ENCODE measurements around the gene PAGE2. TPM values are rescaled to one million over a fixed set of nuclear protein-coding genes. Genes with fewer than 3 reads are reported as not detected.

Gene PAGE2
- total and polyA plus RNA-seq, 9 of the 15 experiments (the other 6 are each of a cell fraction or from before 2014, with no cell fraction given) = 0.40 to 3.7 (median 1.5) TPM; not detected in 1

DNA sequence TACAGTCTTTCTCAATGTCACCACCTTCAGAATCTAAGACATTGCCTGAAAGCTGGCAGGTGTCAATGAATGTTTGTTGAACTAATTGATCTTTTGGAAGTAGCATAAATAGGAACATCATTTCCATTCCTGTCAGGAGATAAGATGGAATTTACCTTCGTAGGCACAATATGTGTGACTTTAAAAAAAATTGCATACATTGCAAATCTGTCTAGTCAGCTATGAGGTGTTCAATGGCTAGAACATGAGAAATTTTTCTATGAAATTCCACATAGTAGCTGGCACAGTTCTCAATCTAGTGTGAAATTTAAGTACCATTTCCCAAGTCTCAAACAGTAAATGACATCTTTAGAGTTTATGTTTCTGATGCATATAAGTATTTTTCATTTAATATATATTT is 10.3 kb downstream of the PAGE2 start:
- no TSS peak for BruUV-seq (replicated peaks)
- FAIRE-seq (no peak), ATAC-seq (no peak), DNase-seq (ENCODE audit: extremely low read depth in 1 of 4, low spot score in 3 of 4) (no peak)
- Histone ChIP-seq H3K9me3 (replicated peaks; ENCODE audit: control insufficient read depth, insufficient read depth, low read depth, low read length) (no peaks in the 10 kb centered on the region), H3K4me3 (no peak overlapping the region), H4K20me1 (replicated peaks; ENCODE audit: control insufficient read depth, insufficient read depth, low read length) (no peaks in the 10 kb centered on the region), H2AFZ (ENCODE audit: low read depth, low read length) (no peak overlapping the region), H3K27me3 (ENCODE audit: control insufficient read depth in 2 of 2, insufficient read depth in 2 of 2, low read length in 2 of 2) (no peaks in the 10 kb centered on the region), H3K4me1 (replicated peaks in 1 of 2; ENCODE audit: control insufficient read depth in 2 of 2, insufficient read depth in 2 of 2, low read length in 2 of 2) (peaks cover 0 to 4% of the 10 kb centered on the region in 2 experiments; a peak in 3 of 5 replicates), H3K4me2 (ENCODE audit: insufficient read depth, low read length) (no peak overlapping the region), H3K79me2 (ENCODE audit: control insufficient read depth, insufficient read depth, low read length) (no peaks in the 10 kb centered on the region), H3K36me3 (ENCODE audit: control insufficient read depth, insufficient read depth, low read length) (no peaks in the 10 kb centered on the region), H3K27ac (ENCODE audit: extremely low read depth, low read depth, low read length) (no peak overlapping the region), H3K9ac (ENCODE audit: insufficient read depth in 1 of 2, low read depth in 2 of 2, low read length in 2 of 2) (no peak overlapping the region), H3K9me1 (ENCODE audit: control insufficient read depth, insufficient read depth, low read length) (no peaks in the 10 kb centered on the region)
- POLR2A ChIA-PET = no interaction called here
- in situ Hi-C loops (cut with MboI) = no loop called here
- TF ChIP-seq ZNF316 (IDR thresholded peaks at IDR 0.05) (peak; percentile 78), FOXP1 (CRISPR knock-in tag; IDR thresholded peaks at IDR 0.05) (no peak), CEBPB (tag; IDR thresholded peaks at IDR 0.05) (no peak), C11orf30 (IDR thresholded peaks at IDR 0.05; ENCODE audit: low read depth) (peak; percentile 57; the same call in 1 of the 2 replicates), MAFF (IDR thresholded peaks at IDR 0.05; ENCODE audit: low read length) (peak; percentile 49; the same call in 1 of the 2 replicates), MAFG (tag; conservative IDR thresholded peaks at IDR 0.05) (peak; percentile 49), MAFK (IDR thresholded peaks at IDR 0.05; ENCODE audit: low read length) (peak; percentile 49; the same call in 1 of the 2 replicates)
- CTCF ChIA-PET (ENCODE audit: low intra/inter-chr PET ratio) = no interaction called here
- WGBS (ENCODE audit: insufficient coverage, low coverage, missing lambda C conversion rate) = 22% methylated on average over 1 of the region's 1 CpG
- intact Hi-C loops (cut with micrococcal nuclease) = no loop called here

DNA sequence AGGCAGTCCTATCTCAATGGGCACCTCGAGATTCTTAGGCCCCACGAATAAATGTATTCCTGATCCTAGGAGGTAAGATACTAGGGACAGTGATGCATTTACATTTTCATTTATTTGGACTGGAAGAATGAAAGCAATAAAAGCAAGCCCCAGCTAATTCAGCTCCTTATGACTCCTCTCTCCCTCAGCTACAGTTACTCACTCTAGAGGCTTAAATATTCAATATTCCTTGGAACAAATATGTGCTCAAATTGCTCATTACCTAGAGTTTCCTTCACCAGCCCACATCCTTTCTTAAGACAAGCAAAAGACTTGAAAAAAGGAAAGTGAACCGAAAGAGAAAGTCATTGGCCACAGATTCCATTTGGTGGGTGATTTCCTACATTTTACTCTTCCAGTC is 13.9 kb downstream of the PAGE2 start:
- Histone ChIP-seq H3K27ac (ENCODE audit: extremely low read depth, low read depth, low read length) (no peak overlapping the region), H3K27me3 (ENCODE audit: control insufficient read depth in 2 of 2, insufficient read depth in 2 of 2, low read length in 2 of 2) (no peaks in the 10 kb centered on the region), H3K9ac (ENCODE audit: insufficient read depth in 1 of 2, low read depth in 2 of 2, low read length in 2 of 2) (no peak overlapping the region), H4K20me1 (replicated peaks; ENCODE audit: control insufficient read depth, insufficient read depth, low read length) (no peaks in the 10 kb centered on the region), H3K4me2 (ENCODE audit: insufficient read depth, low read length) (no peak overlapping the region), H3K4me1 (replicated peaks in 1 of 2; ENCODE audit: control insufficient read depth in 2 of 2, insufficient read depth in 2 of 2, low read length in 2 of 2) (peaks cover 0 to 4% of the 10 kb centered on the region in 2 experiments; a peak in 2 of 5 replicates), H3K4me3 (no peak overlapping the region), H2AFZ (ENCODE audit: low read depth, low read length) (0 out of 2 replicates have a peak overlapping the region, but pooled peaks have one; percentile 10), H3K79me2 (ENCODE audit: control insufficient read depth, insufficient read depth, low read length) (no peaks in the 10 kb centered on the region), H3K36me3 (ENCODE audit: control insufficient read depth, insufficient read depth, low read length) (no peaks in the 10 kb centered on the region), H3K9me1 (ENCODE audit: control insufficient read depth, insufficient read depth, low read length) (no peaks in the 10 kb centered on the region), H3K9me3 (replicated peaks; ENCODE audit: control insufficient read depth, insufficient read depth, low read depth, low read length) (no peaks in the 10 kb centered on the region)
- DNase-seq (ENCODE audit: extremely low read depth in 1 of 4, low spot score in 3 of 4) (no peak), FAIRE-seq (no peak), ATAC-seq (no peak)
- TF ChIP-seq PTBP1 (IDR thresholded peaks at IDR 0.05; ENCODE audit: low read depth, low read length) (no peak), HMG20A (CRISPR knock-in tag; conservative IDR thresholded peaks at IDR 0.05) (no peak), ZBTB17 (CRISPR knock-in tag; IDR thresholded peaks at IDR 0.05) (no peak), TCF7 (IDR thresholded peaks at IDR 0.05; ENCODE audit: borderline replicate concordance) (no peak), FOXM1 (IDR thresholded peaks at IDR 0.05; ENCODE audit: low read depth) (no peak), FOXM1 (CRISPR knock-in tag; IDR thresholded peaks at IDR 0.05; ENCODE audit: low read depth) (no peak)
- TF ChIP-seq, protein P1, sequence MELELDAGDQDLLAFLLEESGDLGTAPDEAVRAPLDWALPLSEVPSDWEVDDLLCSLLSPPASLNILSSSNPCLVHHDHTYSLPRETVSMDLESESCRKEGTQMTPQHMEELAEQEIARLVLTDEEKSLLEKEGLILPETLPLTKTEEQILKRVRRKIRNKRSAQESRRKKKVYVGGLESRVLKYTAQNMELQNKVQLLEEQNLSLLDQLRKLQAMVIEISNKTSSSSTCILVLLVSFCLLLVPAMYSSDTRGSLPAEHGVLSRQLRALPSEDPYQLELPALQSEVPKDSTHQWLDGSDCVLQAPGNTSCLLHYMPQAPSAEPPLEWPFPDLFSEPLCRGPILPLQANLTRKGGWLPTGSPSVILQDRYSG (tag; conservative IDR thresholded peaks at IDR 0.05; ENCODE audit: low read depth) = no peak
- intact Hi-C loops (cut with micrococcal nuclease) = no loop called here
- in situ Hi-C loops (cut with MboI) = no loop called here
- BruUV-seq (replicated peaks) = no TSS peak
- POLR2A ChIA-PET = no interaction called here
- CTCF ChIA-PET (ENCODE audit: low intra/inter-chr PET ratio) = no interaction called here
- WGBS (ENCODE audit: insufficient coverage, low coverage, missing lambda C conversion rate) = 7% methylated on average over 3 of the region's 3 CpGs
